Prostate gland (tissue), 2 donors: ENCODE measurements around the gene GPR161. TPM values are rescaled to one million over a fixed set of nuclear protein-coding genes. Genes with fewer than 3 reads are reported as not detected.
"Not testable (repeated sequence)": the region's sequence is repeated elsewhere in the genome, so short reads cannot be mapped to it uniquely, and the experiment has no call there.

ENCODE experiments used
- DNase-seq: peaks from one replicate; pipeline ENCODE4 v3.0.0-alpha.2; 2019; ENCODE audit warnings: low spot score
- H3K27ac ChIP-seq, 2 donors: fragments of 200-600 bp; sonication (generic); 2 replicates each; pipeline ENCODE4 v1.5.1; 2017 to 2019
- H3K27me3 ChIP-seq: fragments of 200-600 bp; sonication (generic); replicated peaks from 2 replicates; pipeline ENCODE4 v1.5.1; 2019; ENCODE audit not compliant: insufficient read depth
- H3K36me3 ChIP-seq, 2 donors: fragments of 200-600 bp; sonication (generic); 1 replicate in 1 of 2; 2 replicates in 1 of 2; pipeline versions ENCODE4 v1.5.1 to v1.8.1; 2017 to 2019
- H3K4me1 ChIP-seq: fragments of 200-600 bp; sonication (generic); replicated peaks from 2 replicates; pipeline ENCODE4 v1.5.1; 2019
- H3K4me3 ChIP-seq, 2 donors: fragments of 200-600 bp; sonication (generic); 2 replicates each; pipeline ENCODE4 v1.5.1; 2017 to 2019
- H3K9me3 ChIP-seq: fragments of 200-600 bp; sonication (generic); 2 replicates; pipeline ENCODE4 v1.5.1; 2017
- CTCF ChIP-seq, 4 experiments: fragments of 200-600 bp in 2 of 4; fragments of 450-650 bp in 2 of 4; sonication (generic) in 2 of 4; IDR thresholded peaks; 1 replicate in 3 of 4; 2 replicates in 1 of 4; pipeline ENCODE4 v1.5.1; 2016 to 2019; ENCODE audit warnings: antibody characterized with exemption in 4 of 4, mild to moderate bottlenecking in 2 of 4, moderate library complexity in 2 of 4
- POLR2A ChIP-seq: fragments of 450-650 bp; IDR thresholded peaks from one replicate; pipeline ENCODE4 v1.6.1; 2016; ENCODE audit warnings: antibody characterized with exemption, mild to moderate bottlenecking
- POLR2AphosphoS5 ChIP-seq: sonication (generic); formaldehyde crosslinking; IDR thresholded peaks from one replicate; pipeline ENCODE4 v1.6.1; 2017; ENCODE audit warnings: antibody characterized with exemption
- WGBS: methylation state at CpG from one replicate; pipeline ENCODE4 v1.1.5; 2018; 5-methylcytosine and 5-hydroxymethylcytosine counted together
- intact Hi-C: fragments of 100-400 bp; cut with DNase I; formaldehyde crosslinking; loops from one replicate; pipeline ENCODE4 v1.14.2; 2022
- total RNA-seq, 2 donors: library from RNA; depleted of rRNA; stranded (reverse); fragments of >200 nt; gene quantifications; one replicate each; pipeline ENCODE4 v1.1.0, GENCODE V29; 2016

Gene GPR161
- total RNA-seq, 2 donors from 2014 or later = 4.5 to 23.3 TPM

- H3K9me3 ChIP-seq = no peaks in the 10 kb centered on the region
- DNase-seq = no peak
- H3K4me3 ChIP-seq = no peak overlapping the region
- 27% methylated on average over 1 of the region's 1 CpG for WGBS
- H3K27ac ChIP-seq = no peak overlapping the region
- no peaks in the 10 kb centered on the region for H3K4me1 ChIP-seq
- intact Hi-C loops = no loop called here
- no peaks in the 10 kb centered on the region for H3K27me3 ChIP-seq
- TF ChIP-seq POLR2AphosphoS5 = no peak
- no peak for TF ChIP-seq POLR2A
- TF ChIP-seq CTCF (IDR thresholded peaks at IDR 0.05) = no peak
- no peaks in the 10 kb centered on the region for H3K36me3 ChIP-seq
Observed at GRCh38 chr1:168159251-168159650, 22.5 kb upstream of the GPR161 start.

DNA sequence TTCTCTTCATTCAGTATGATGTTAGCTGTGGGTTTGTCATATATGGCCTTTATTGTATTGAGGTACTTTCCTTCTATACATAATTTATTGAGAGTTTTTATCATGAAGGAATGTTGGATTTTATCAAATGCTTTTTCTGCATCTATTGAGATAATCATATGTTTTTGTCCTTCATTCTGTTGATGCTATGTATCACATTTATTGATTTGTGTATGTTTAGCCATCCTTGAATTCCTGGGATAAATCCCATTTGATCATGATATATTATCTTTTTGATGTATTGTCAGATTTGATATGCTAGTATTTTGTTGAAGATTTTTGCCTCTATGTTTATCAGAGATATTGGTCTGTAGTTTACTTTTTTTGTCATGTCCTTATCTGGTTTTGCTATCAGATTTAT, 20.9 kb upstream of the GPR161 start:
- Histone ChIP-seq H3K27me3 (no peaks in the 10 kb centered on the region), H3K9me3 (no peaks in the 10 kb centered on the region), H3K36me3 (no peaks in the 10 kb centered on the region), H3K4me1 (no peaks in the 10 kb centered on the region), H3K4me3 (no peak overlapping the region), H3K27ac (no peak overlapping the region)
- TF ChIP-seq POLR2A (no peak), POLR2AphosphoS5 (no peak), CTCF (IDR thresholded peaks at IDR 0.05) (no peak)
- DNase-seq = no peak
- intact Hi-C loops = no loop called here

DNA sequence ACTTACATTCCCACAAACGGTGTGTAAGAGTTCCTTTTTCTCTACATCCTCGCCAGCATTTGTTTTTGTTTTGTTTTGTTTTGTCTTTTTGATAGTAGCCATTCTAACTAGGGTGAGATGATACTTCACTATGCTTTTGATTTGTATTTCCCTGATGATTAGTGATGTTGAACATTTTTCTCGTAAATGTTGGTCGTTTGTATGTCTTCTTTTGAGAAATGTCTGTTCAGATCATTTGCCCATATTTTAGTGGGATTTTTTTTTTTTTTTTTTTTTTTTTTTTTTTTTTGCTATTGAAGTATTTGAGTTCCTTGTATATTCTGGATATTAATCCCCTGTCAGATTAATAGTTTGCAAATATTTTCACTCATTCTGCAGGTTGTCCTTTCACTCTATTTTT, 19.2 kb upstream of the GPR161 start:
- Histone ChIP-seq H3K4me1 (no peaks in the 10 kb centered on the region), H3K27ac (no peak overlapping the region), H3K27me3 (no peaks in the 10 kb centered on the region), H3K36me3 (no peaks in the 10 kb centered on the region), H3K4me3 (no peak overlapping the region), H3K9me3 (no peaks in the 10 kb centered on the region)
- intact Hi-C loops = no loop called here
- DNase-seq = no peak
- 60% methylated on average over 4 of the region's 4 CpGs for WGBS
- no peak for TF ChIP-seq CTCF (IDR thresholded peaks at IDR 0.05)
- no peak for TF ChIP-seq POLR2A
- no peak for TF ChIP-seq POLR2AphosphoS5

DNA sequence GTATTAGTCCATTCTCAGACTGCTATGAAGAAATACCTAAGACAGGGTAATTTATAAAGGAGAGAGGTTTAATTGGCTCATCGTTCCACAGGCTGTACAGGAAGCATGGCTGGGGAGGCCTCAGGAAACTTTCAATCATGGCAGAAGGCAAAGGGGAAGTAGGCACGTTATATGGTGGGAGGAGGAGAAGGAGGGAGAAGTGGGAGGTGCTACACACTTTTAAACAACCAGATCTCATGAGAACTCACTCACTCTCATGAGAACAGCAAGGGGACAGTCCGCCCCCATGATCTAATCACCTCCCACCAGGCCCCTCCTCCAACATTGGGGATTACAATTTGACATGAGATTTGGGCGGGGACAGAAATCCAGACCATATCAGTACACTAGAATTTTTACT, 18.0 kb upstream of the GPR161 start:
- H3K27me3 ChIP-seq, DNase-seq, H3K36me3 ChIP-seq, H3K27ac ChIP-seq, H3K4me3 ChIP-seq, H3K9me3 ChIP-seq, H3K4me1 ChIP-seq, intact Hi-C loops: not testable (repeated sequence)
- WGBS = 72% methylated on average over 4 of the region's 4 CpGs

- H3K4me1 ChIP-seq = no peaks in the 10 kb centered on the region
- no peak for DNase-seq
- H3K36me3 ChIP-seq = no peaks in the 10 kb centered on the region
- intact Hi-C loops = no loop called here
- TF ChIP-seq POLR2A (no peak), CTCF (IDR thresholded peaks at IDR 0.05) (no peak), POLR2AphosphoS5 (no peak)
- H3K4me3 ChIP-seq = no peak overlapping the region
- H3K27ac ChIP-seq = no peak overlapping the region
- H3K9me3 ChIP-seq = no peaks in the 10 kb centered on the region
- H3K27me3 ChIP-seq = no peaks in the 10 kb centered on the region
- 38% methylated on average over 4 of the region's 4 CpGs for WGBS
Observed at GRCh38 chr1:168151935-168152334, 15.2 kb upstream of the GPR161 start.
